Panc1 (cell line): ENCODE results near the gene KIF3A. TPM values are rescaled to one million over a fixed set of nuclear protein-coding genes. Genes with fewer than 3 reads are reported as not detected.
A peak's percentile ranks its signal among the peaks of the same experiment; 100 is the strongest.

Experiments used
- ATAC-seq: fragments of 200-7000 bp; cut with Tn5 transposase; 2 replicates; pipeline ENCODE4 v1.9.1; 2020; ENCODE audit warnings: mild to moderate bottlenecking, moderate library complexity
- BruUV-seq: library from RNA; stranded (reverse); fragments of 400-500 nt; replicated peaks from 2 replicates; lab custom pipeline; 2021; lab: Mats Ljungman, UMichigan
- CTCF ChIA-PET: fragments of 300-600 bp; sonication (Branson Sonifier 250); formaldehyde crosslinking; loops from one replicate; lab custom pipeline; 2022; ENCODE audit warnings: antibody characterized with exemption; lab: Charles Lee
- POLR2A ChIA-PET: fragments of 300-600 bp; sonication (Branson Sonifier 250); formaldehyde crosslinking; loops from one replicate; lab custom pipeline; 2022; ENCODE audit warnings: antibody characterized with exemption; lab: Charles Lee
- DNase-seq: peaks from one replicate; pipeline ENCODE4 v3.0.0-alpha.2; 2010; ENCODE audit warnings: low read depth, low spot score
- H3K27ac ChIP-seq: 2 replicates; pipeline ENCODE4 v1.5.1; 2011; ENCODE audit warnings: mild to moderate bottlenecking, low read length, inconsistent platforms
- H3K27me3 ChIP-seq: fragments of 200-500 bp; sonication (Bioruptor generic); 2 replicates; pipeline ENCODE4 v1.6.0; 2014; ENCODE audit warnings: low read length, inconsistent platforms; ENCODE audit not compliant: control insufficient read depth, insufficient read depth
- H3K36me3 ChIP-seq: fragments of 200-500 bp; sonication (Bioruptor generic); 2 replicates; pipeline ENCODE4 v1.5.1; 2014; ENCODE audit warnings: inconsistent platforms, mild to moderate bottlenecking, low read length, moderate library complexity; ENCODE audit not compliant: control insufficient read depth, insufficient read depth
- H3K4me1 ChIP-seq: 2 replicates; pipeline ENCODE4 v1.5.1; 2011; ENCODE audit warnings: inconsistent platforms, mild to moderate bottlenecking, low read length, moderate library complexity; ENCODE audit not compliant: control insufficient read depth, insufficient read depth
- H3K4me3 ChIP-seq, 2 experiments: 2 replicates each; pipeline ENCODE4 v1.5.1; 2011 to 2012; ENCODE audit warnings: low read depth in 2 of 2, low read length in 2 of 2, mild to moderate bottlenecking in 2 of 2, inconsistent platforms in 1 of 2, moderate library complexity in 1 of 2
- H3K9me3 ChIP-seq: fragments of 200-500 bp; sonication (Bioruptor generic); 2 replicates; pipeline ENCODE4 v1.5.1; 2014; ENCODE audit warnings: low read depth, mild to moderate bottlenecking, inconsistent platforms, low read length, moderate library complexity; ENCODE audit not compliant: control insufficient read depth, insufficient read depth
- POLR2AphosphoS5 ChIP-seq: IDR thresholded peaks from 2 replicates; pipeline ENCODE4 v1.6.1; 2012; ENCODE audit warnings: mild to moderate bottlenecking, low read depth, low read length, moderate library complexity
- SIN3A ChIP-seq: IDR thresholded peaks from 2 replicates; pipeline ENCODE4 v1.6.1; 2012; ENCODE audit warnings: low read depth, mild to moderate bottlenecking, low read length, moderate library complexity, borderline replicate concordance; ENCODE audit not compliant: insufficient read depth
- TCF7L2 ChIP-seq: IDR thresholded peaks from 2 replicates; pipeline ENCODE4 v1.6.1; 2011; ENCODE audit warnings: mild to moderate bottlenecking, low read depth, low read length, inconsistent platforms
- in situ Hi-C: cut with HindIII; loops from 2 replicates; pipeline ENCODE4 v1.10.0; 2016; ENCODE audit warnings: low sequenced_read_pairs, low pct_unique_long_range_greater_than_20kb
- intact Hi-C: fragments of 100-400 bp; cut with micrococcal nuclease; formaldehyde crosslinking; loops from one replicate; pipeline ENCODE4 v1.10.0; 2022; ENCODE audit not compliant: unreplicated experiment
- total RNA-seq: library from RNA; stranded (reverse); gene quantifications from one replicate; pipeline ENCODE4 v1.2.1, GENCODE V29; 2021; ENCODE audit not compliant: unreplicated experiment
- TF ChIP-seq, protein P1 (sequence below), 2 experiments: IDR thresholded peaks; 2 replicates each; pipeline ENCODE4 v1.6.1; 2011 to 2012; ENCODE audit warnings: low read depth in 2 of 2, control low read depth in 1 of 2, low read length in 1 of 2, mild to moderate bottlenecking in 1 of 2, moderate library complexity in 1 of 2; ENCODE audit not compliant: insufficient read depth in 1 of 2
- TF ChIP-seq, protein P2 (sequence below): fragments of 450-650 bp; IDR thresholded peaks from 2 replicates; pipeline ENCODE4 v1.5.1; 2017; ENCODE audit warnings: mild to moderate bottlenecking

The KIF3A gene
- total RNA-seq, 1 experiment from 2014 or later: 17.1 TPM

DNA sequence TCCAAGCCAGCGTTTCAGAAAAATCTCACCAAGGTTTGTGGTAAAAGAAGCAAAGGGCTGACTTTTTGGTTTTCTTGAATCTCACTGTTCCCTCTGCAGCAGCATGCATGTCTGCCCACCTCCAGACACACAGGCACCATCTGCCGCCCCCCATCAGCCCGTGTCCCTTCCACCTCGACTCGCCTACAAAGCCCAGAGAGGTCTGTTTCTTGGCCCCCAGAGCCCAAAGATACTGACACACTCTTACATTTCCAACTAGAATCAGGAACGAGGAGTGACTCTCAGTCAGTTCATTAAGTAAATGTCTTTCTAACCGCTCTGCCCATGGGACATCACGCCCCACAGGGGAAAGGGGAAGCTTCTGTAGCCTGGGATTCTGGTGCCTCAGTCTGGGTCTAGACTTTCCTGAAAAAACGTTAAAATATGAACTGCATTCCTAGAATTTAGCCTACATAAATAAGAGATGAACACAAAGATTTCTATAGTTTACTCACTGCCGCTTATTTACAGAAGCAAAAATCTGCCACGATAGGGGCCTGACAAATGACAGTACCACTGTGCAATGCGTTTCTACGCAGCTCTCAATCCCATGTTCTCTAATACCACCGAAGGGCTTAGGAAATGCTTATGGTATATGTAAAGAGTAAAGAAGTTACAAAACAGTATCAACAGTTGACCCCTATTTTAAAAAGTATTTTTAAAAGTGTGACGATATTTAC is 59.5 kb downstream of the KIF3A start:
- TF ChIP-seq TCF7L2 (no peak), SIN3A (no peak), POLR2AphosphoS5 (no peak)
- TF ChIP-seq, protein P1, sequence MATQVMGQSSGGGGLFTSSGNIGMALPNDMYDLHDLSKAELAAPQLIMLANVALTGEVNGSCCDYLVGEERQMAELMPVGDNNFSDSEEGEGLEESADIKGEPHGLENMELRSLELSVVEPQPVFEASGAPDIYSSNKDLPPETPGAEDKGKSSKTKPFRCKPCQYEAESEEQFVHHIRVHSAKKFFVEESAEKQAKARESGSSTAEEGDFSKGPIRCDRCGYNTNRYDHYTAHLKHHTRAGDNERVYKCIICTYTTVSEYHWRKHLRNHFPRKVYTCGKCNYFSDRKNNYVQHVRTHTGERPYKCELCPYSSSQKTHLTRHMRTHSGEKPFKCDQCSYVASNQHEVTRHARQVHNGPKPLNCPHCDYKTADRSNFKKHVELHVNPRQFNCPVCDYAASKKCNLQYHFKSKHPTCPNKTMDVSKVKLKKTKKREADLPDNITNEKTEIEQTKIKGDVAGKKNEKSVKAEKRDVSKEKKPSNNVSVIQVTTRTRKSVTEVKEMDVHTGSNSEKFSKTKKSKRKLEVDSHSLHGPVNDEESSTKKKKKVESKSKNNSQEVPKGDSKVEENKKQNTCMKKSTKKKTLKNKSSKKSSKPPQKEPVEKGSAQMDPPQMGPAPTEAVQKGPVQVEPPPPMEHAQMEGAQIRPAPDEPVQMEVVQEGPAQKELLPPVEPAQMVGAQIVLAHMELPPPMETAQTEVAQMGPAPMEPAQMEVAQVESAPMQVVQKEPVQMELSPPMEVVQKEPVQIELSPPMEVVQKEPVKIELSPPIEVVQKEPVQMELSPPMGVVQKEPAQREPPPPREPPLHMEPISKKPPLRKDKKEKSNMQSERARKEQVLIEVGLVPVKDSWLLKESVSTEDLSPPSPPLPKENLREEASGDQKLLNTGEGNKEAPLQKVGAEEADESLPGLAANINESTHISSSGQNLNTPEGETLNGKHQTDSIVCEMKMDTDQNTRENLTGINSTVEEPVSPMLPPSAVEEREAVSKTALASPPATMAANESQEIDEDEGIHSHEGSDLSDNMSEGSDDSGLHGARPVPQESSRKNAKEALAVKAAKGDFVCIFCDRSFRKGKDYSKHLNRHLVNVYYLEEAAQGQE (IDR thresholded peaks at IDR 0.05; ENCODE audit: insufficient read depth in 1 of 2, low read depth in 2 of 2, low read length in 1 of 2): no peak
- TF ChIP-seq, protein P2, sequence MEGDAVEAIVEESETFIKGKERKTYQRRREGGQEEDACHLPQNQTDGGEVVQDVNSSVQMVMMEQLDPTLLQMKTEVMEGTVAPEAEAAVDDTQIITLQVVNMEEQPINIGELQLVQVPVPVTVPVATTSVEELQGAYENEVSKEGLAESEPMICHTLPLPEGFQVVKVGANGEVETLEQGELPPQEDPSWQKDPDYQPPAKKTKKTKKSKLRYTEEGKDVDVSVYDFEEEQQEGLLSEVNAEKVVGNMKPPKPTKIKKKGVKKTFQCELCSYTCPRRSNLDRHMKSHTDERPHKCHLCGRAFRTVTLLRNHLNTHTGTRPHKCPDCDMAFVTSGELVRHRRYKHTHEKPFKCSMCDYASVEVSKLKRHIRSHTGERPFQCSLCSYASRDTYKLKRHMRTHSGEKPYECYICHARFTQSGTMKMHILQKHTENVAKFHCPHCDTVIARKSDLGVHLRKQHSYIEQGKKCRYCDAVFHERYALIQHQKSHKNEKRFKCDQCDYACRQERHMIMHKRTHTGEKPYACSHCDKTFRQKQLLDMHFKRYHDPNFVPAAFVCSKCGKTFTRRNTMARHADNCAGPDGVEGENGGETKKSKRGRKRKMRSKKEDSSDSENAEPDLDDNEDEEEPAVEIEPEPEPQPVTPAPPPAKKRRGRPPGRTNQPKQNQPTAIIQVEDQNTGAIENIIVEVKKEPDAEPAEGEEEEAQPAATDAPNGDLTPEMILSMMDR: no peak
- DNase-seq (no peak), ATAC-seq (no peak)
- no peaks in the 10 kb centered on the region for H3K27me3 ChIP-seq
- POLR2A ChIA-PET: no interaction called here
- intact Hi-C loops: no loop called here
- H3K27ac ChIP-seq: no peak overlapping the region
- peaks cover 22% of the 10 kb centered on the region for H3K4me1 ChIP-seq
- no peak overlapping the region for H3K4me3 ChIP-seq
- H3K9me3 ChIP-seq: no peaks in the 10 kb centered on the region
- BruUV-seq: no TSS peak
- H3K36me3 ChIP-seq: no peaks in the 10 kb centered on the region
- CTCF ChIA-PET: no interaction called here
- in situ Hi-C loops: no loop called here

DNA sequence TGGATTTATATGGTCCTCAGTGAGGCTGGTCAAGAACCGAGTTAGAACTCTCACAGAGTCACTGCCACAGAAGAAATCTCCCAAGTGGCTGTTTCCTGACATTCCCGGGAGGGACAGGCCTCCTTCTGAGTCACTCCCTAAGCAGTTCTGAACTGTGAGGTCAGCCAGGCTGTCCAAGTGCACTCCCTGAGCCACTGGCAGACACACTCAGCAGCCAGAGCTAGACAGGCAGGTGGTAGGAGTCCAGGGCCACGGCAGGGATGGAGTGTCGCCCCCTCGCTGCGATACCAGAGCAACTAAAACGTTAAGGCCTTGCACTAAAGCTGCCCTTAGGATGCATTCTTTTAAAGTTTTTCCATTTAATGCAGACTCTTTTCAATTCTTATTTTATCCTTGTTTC is 60.2 kb downstream of the KIF3A start:
- CTCF ChIA-PET: no interaction called here
- no peak overlapping the region for H3K4me3 ChIP-seq
- peak; percentile 97 for ATAC-seq
- in situ Hi-C loops (no loop called here), intact Hi-C loops (no loop called here)
- no peak for TF ChIP-seq POLR2AphosphoS5
- TF ChIP-seq, protein P1 (IDR thresholded peaks at IDR 0.05; ENCODE audit: insufficient read depth in 1 of 2, low read depth in 2 of 2, low read length in 1 of 2): no peak
- TF ChIP-seq, protein P2: no peak
- no peak for TF ChIP-seq SIN3A
- peak; percentile 70 for DNase-seq
- BruUV-seq: no TSS peak
- no peaks in the 10 kb centered on the region for H3K9me3 ChIP-seq
- H3K27me3 ChIP-seq: no peaks in the 10 kb centered on the region
- no peaks in the 10 kb centered on the region for H3K36me3 ChIP-seq
- POLR2A ChIA-PET: no interaction called here
- H3K4me1 ChIP-seq: peaks cover 22% of the 10 kb centered on the region
- no peak overlapping the region for H3K27ac ChIP-seq
